Measurements from ENCODE around the gene RBM23. TPM values are rescaled to one million over a fixed set of nuclear protein-coding genes. Genes with fewer than 3 reads are reported as not detected.
"Not testable (repeated sequence)": the region's sequence is repeated elsewhere in the genome, so short reads cannot be mapped to it uniquely, and the experiment has no call there.

The RBM23 gene
- polyA plus RNA-seq (ENCODE audit: insufficient read length in 3 of 3): 100 to 1,000 TPM; 121 to 144 (median 123) TPM
- long read RNA-seq, donor 1, full-length matches to known transcripts: 21 of 36 reads
- long read RNA-seq, donor 1, partial matches to known transcripts: 15 of 36 reads
- long read RNA-seq, donor 1, other reads (novel, unspliced or antisense): 0 of 36 reads
- long read RNA-seq, donor 2, full-length matches to known transcripts: 20 of 45 reads
- long read RNA-seq, donor 2, partial matches to known transcripts: 17 of 45 reads
- long read RNA-seq, donor 2, other reads (novel, unspliced or antisense): 8 of 45 reads
- long read RNA-seq, donor 3, full-length matches to known transcripts: 18 of 28 reads
- long read RNA-seq, donor 3, partial matches to known transcripts: 10 of 28 reads
- long read RNA-seq, donor 3, other reads (novel, unspliced or antisense): 0 of 28 reads
- long read RNA-seq, donor 4, full-length matches to known transcripts: 31 of 50 reads
- long read RNA-seq, donor 4, partial matches to known transcripts: 19 of 50 reads
- long read RNA-seq, donor 4, other reads (novel, unspliced or antisense): 0 of 50 reads
- long read RNA-seq, donor 5, full-length matches to known transcripts: 6 of 16 reads
- long read RNA-seq, donor 5, partial matches to known transcripts: 10 of 16 reads
- long read RNA-seq, donor 5, other reads (novel, unspliced or antisense): 0 of 16 reads
- long read RNA-seq, donor 6, full-length matches to known transcripts: 18 of 43 reads
- long read RNA-seq, donor 6, partial matches to known transcripts: 25 of 43 reads
- long read RNA-seq, donor 6, other reads (novel, unspliced or antisense): 0 of 43 reads
- long read RNA-seq, donor 7, full-length matches to known transcripts: 17 of 36 reads
- long read RNA-seq, donor 7, partial matches to known transcripts: 19 of 36 reads
- long read RNA-seq, donor 7, other reads (novel, unspliced or antisense): 0 of 36 reads
- long read RNA-seq, donor 8, full-length matches to known transcripts: 10 of 15 reads
- long read RNA-seq, donor 8, partial matches to known transcripts: 5 of 15 reads
- long read RNA-seq, donor 8, other reads (novel, unspliced or antisense): 0 of 15 reads
- long read RNA-seq, donor 9, full-length matches to known transcripts: 34 of 56 reads
- long read RNA-seq, donor 9, partial matches to known transcripts: 22 of 56 reads
- long read RNA-seq, donor 9, other reads (novel, unspliced or antisense): 0 of 56 reads
- long read RNA-seq, donor 10, full-length matches to known transcripts: 20 of 39 reads
- long read RNA-seq, donor 10, partial matches to known transcripts: 19 of 39 reads
- long read RNA-seq, donor 10, other reads (novel, unspliced or antisense): 0 of 39 reads
- long read RNA-seq, donor 11, full-length matches to known transcripts: 14 of 26 reads
- long read RNA-seq, donor 11, partial matches to known transcripts: 12 of 26 reads
- long read RNA-seq, donor 11, other reads (novel, unspliced or antisense): 0 of 26 reads
- long read RNA-seq, donor 12, full-length matches to known transcripts: 38 of 71 reads
- long read RNA-seq, donor 12, partial matches to known transcripts: 33 of 71 reads
- long read RNA-seq, donor 12, other reads (novel, unspliced or antisense): 0 of 71 reads
- long read RNA-seq, donor 13, full-length matches to known transcripts: 13 of 34 reads
- long read RNA-seq, donor 13, partial matches to known transcripts: 21 of 34 reads
- long read RNA-seq, donor 13, other reads (novel, unspliced or antisense): 0 of 34 reads
- long read RNA-seq, donor 14: 0 reads
- long read RNA-seq, donor 15: 0 reads
- long read RNA-seq, donor 16, full-length matches to known transcripts: 27 of 49 reads
- long read RNA-seq, donor 16, partial matches to known transcripts: 22 of 49 reads
- long read RNA-seq, donor 16, other reads (novel, unspliced or antisense): 0 of 49 reads

DNA sequence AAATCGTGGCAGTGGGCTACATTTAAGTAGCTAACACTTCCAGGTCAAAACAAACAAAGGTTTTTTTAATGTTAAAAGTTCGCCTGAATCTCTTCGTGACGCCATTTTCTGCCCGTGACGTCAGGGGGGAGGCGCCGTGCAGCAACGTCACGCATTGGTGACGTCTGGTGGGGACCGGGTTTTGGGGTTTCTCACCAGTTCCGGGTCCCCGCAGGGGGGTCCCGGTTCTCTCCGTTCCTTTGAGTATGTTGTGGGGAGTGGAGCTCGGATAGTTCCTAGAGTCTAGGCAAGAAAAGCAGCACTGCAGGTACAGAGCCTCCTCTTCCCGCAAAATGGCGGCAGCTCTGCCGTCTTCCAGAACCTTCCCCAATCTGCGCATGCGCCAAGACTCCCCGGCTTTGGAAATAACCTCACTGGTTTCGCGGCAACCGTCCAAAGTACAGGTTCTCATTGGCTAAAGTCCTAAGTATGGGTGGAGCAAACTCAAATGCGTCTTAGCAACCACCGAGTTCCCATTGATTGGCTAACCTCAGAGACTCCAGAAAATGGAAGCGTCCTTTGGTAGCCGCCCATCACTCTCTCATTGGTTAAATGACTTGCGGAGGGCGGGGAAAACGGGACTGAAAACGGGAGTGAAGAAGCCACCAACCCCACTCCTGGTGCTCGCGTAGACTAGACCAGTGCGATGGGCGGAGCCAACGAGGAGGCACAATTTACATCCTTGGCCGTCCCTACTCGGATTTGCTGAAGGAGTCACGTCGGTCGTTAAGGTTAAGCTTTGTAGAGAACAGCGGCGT is at the start of gene RBM23:
Gene RBM23, minus strand, starts transcription at position 346 of the 797 bp plus-strand sequence.
- DNase-seq: peak; percentile 100

DNA sequence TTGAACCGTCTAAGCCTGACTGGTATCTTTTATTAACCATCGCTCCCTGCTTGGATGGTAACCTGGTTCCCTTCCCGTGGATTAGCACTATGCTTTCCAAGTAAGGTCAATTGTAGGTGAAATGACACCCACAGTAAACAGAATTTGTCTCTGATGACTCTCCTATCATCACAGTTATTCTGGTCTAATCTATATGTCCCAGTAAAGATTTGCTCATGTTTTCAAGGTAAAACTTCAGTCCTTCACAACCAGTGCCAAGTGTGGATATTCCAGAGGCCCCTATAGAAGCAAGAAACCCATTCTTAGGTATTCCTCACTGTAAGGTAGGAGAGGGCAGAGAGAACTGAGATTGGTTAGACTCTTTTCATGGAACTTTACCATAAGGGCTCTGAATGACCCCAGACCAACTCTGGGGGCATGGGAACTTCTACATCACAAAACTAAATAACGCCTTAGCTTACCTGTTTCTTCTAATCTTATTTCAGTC is 47.9 kb upstream of the RBM23 start:
- no peak for DNase-seq

DNA sequence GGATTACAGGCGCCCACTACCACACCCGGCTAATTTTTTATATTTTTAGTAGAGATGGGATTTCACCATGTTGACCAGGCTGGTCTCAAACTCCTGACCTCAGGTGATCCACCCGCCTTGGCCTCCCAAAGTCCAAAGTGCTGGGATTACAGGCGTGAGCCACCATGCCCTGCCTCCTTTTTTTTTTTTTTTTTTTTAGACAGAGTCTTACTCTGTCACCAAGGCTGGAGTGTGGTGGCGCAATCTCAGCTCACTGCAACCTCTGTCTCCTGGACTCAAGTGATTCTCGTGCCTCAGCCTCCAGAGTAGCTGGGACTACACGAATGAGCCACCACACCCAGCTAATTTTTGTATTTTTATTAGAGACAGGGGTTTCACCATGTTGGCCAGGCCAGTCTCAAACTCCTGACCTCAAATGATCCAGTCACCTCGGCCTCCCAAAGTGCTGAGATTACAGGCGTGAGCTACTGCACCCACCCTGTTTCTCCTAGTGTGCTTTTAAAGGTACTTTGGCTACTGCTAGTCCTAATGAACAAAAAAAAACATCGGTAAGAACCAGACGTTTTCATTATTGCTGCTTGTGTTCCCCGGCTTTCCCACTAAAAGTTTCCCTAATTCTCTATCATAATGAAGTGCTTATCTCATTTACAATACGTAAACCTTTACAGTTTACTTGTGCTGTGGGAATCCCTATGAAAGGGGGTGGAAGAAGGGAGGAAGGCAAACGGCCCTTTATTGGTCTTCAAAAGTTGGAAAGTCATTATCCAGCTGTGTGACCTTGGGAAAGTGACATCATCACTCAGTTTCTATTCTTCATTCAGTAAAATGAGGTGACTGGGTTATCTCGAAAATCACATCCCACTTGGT is 47.2 kb upstream of the RBM23 start:
- DNase-seq: not testable (repeated sequence)

DNA sequence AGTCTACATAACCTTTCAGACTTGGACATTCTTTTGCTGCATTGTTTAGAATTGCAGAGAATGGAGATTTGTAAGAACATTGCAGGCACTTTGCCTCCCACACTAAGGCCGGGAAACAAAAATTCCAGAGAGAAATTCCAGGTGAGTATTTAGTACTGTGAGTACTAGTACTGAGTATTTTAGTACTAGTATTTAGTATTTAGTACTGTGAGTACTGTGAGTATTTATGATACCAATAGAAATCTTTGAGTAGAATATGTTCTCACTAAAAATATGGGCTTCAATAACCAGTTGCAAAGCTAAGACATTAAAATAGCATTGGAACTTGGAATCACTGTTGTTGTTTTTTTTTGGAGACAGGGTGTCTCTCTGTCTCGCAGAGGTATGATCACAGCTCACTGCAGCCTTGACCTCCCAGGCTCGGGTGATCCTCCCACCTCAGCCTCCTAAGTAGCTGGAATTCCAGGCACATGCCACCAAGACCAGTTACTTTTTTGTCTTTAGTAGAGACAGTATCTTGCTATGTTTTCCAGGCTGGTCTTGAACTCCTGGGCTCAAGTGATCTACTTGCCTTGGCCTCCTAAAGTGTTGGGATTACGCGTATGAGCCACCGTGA is 43.2 kb upstream of the RBM23 start:
- no peak for DNase-seq

DNA sequence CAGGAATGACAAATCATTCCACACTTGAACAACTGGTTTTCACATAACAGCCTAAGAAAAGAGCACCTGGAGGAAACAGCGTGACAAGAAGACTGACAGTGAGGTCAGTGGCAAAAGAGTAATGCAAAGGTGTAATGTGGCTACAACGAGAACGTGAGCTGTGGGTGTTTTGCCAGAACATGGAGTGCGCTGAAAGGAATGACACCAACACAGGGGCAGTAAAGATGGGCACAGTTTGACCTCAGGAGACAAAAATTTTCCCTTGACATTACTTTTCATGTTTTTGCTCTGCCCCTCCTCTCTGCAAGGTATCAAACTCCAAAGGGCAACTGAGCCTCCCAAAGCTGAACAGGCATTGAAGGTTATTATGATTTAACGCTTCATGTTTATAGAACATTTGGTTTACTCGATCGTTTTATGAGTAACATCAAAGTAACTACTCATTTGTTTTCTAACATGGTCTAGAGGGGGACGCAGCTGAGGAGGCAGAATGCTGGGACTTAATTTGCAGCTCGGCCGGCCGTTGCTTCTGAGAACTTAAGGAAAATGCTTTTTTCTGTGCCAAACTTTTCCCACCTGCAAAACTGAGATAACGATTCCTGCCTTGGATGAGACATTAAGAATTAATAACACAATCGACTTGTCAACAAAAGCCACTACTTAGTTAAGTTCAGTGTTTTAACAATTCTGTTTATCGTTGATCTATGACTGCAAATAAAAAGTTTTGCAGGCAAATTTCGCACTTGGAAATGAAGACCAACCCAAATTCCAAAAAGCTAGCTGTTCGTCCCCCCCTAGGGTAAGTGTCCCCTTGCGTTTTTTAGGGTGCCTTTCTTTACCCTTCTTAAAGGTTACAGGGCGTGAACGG is 37.0 kb upstream of the RBM23 start:
- DNase-seq: no peak

DNA sequence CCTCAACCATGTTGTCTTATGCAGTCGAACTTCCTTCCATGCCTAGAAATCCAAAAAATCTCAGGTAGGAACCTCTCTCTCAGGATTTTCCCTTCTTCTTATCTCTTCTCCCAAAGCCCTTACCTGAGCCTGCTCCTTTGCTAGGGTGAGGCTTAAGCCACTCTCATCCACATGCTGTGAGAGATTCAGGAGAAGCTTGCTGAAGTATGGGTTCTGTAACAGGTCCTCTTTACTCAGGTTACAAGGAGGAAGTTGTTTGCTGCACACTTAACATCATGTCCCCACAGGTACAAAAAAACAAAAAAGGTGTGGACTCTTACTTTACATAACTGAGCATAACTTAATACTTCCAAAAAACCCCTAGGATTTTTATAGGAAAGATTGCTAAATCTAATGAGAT is 33.5 kb upstream of the RBM23 start:
- no peak for DNase-seq

DNA sequence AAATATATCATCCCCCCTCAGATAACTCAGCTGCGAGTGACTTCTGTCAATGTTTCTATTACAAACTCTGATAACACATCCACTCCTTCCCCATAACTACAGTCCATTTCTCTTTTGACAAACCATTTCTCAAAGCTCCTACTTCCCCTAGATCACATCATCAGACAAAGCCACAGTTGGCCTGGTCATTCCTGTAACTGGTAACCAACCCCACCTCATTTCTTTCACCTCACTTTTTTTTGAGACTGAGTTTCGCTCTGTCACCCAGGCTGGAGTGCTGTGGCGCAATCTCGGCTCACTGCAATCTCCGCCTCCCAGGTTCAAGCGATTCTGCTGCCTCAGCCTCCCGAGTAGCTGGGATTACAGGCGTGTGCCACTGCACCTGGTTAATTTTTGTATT is 32.8 kb upstream of the RBM23 start:
- not testable (repeated sequence) for DNase-seq

DNA sequence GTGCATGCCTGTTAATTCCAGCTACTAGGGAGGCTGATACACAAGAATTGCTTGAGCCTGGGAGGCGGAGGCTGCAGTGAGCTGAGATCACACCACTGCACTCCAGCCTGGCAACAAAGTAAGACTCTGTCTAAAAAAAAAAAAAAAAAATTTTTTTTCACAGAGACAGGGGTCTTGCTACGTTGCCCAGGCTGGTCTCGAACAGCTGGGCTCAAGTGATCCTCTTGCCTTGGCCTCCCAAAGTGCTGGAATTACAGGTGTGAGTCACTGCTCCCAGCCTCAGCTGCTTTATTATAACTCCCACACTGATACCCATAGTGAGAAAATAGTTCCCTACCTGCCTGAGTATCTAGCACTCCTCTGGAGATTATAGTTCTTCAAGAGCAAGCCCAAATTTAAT is 26.7 kb upstream of the RBM23 start:
- no peak for DNase-seq

DNA sequence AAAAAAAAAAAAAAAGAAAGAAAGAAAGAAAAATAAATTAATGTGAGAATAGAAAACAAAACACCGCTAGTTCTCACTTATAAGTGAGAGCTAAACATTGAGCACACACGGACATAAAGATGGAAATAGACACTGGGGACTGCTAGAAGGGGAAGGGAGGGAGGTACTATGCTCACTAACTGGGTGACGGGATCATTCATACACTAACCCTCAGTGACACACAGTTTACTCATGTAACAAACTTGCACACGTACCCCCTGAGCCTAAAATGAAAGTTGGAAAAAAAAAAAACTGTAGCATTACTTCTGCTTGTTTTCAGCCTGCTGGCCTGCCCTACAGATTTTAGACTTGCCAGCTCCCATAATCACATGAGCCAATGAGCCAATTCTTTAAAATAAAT is 20.7 kb upstream of the RBM23 start:
- no peak for DNase-seq

DNA sequence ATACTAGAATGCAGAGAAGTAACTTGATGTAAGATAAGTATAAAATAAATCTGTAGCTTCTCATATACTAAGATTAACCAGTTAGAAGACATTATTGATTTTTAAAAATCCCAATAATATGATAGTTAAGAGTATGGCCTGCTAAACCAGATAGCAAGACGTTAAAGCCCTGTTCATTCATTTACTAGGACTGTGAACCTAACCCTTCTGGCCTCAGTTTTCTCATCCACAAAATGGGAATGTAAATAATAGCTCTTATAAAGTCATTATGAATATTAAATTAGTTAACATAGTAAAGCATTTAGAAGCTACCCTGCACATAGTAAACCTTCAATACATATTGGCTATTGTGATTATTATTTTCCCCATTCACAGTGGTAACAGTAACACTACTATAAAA is 16.2 kb upstream of the RBM23 start:
- DNase-seq: no peak

DNA sequence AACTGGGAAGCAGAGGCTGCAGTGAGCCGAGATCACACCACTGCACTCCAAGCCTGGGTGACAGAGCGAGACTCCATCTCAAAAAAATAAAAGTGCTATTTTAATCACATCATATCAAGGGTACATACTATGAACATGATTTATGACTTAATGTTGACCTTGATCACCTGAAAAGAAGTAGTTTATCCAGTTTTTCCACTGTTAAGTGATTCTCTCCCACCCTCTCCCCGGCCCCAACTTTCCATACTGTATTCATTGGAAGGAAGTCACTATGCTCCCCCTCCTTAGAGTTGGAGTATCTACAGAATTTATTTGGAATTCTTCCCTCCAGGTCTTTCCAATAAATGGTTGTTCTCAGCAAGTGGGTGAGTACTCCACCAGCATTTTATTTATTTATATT is 13.2 kb upstream of the RBM23 start:
- no peak for DNase-seq

DNA sequence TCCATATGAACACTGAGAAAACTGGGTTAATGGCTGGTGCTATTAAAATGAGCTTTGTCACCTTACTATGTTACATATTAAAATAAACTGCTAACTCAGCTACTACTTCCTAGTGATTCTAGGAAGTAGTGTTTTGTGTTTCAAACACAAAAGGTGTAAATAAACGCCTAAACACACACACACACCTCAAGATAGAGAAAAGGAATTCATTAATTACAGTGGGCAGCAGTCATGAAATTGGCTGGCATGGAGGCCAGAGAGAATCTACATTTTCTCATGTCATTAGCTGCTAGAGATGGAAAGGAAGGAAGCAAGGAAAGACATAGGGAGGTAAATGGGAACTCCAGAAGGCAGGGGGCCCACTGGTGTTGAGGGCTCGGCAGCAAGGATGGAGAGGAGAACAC is 11.0 kb upstream of the RBM23 start:
- DNase-seq: no peak

DNA sequence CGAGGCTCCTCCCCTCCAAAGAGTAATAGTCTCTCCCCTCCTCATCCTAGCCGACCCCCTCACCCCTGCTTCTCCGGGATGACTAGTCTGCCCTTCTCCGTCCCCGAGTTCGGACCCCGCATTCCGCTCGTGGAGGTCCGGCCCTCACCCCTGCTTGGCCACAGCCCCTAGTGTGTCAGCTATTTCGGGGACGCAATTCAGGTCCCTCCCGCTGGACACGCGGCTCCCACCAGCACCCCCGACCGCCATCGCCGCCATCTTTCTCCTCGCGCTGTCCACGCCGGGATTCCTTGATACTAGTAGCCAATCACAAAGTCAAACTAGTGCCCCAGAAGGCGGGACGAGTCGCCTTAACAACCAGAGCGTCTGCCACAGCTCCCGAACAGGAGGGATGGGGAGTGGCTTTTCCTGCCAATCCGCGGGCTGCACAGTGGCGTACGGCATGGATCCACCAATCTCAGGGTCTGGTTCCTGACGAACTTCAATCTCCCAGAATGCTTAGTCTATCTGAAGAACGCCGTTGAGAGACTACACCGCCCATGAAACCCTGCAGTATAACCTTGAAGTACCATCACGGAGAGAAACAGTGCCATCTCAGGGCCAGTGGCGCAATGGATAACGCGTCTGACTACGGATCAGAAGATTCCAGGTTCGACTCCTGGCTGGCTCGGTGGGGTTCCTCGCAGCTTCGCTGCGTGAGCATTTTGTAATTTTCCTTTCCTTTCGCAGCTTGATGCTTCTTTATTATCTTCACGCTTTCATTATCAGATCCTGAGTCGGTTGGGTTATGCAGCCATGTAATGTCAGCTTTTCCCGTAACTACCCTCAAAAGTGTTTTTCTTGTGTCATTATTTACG is 10.4 kb upstream of the RBM23 start, which contains the start of gene PRMT5:
Gene PRMT5, minus strand, starts transcription at position 273 of the 857 bp plus-strand sequence. Its CDS starts 15 bp downstream, at position 258.
- DNase-seq: peak; percentile 100

DNA sequence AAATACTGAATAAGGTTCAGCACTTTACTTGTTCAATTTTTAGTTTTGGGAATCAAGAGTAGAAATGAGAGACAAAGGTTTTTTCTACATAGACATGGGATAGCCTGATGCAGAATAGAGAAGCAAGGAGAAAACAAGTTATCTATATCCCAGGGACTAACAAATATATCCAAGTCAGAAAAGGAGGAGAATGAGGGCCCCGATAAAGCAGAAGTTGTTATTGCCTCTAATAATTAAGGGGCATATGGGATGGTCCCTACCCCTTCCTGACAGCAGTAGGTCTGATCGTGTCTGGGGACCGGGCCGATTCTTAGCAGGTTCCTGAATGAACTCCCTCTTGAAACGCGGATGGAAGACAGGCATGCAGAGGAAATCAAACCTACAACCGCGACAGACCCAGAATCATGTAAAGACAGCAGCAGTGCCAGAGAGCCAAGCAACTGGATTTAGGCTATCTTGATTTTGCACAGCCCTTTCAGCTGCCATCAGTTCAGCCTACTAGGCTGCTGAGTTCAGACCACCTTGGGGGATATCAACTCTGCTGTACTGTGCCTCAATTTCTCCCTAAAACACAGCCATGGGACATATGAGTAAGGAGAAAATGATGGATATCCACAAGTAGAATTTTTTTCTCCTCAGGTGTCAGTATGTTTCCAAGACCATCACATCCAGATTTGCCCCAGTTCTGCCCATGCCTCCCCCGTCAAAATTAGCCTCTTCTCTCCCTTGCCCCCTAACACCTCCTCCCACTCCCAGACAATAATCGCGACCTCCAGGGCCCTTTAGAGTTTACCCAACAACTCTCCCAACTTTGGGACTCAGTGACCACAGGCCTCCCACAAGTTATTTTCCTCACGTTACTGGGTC is 9.5 kb upstream of the RBM23 start:
- no peak for DNase-seq

DNA sequence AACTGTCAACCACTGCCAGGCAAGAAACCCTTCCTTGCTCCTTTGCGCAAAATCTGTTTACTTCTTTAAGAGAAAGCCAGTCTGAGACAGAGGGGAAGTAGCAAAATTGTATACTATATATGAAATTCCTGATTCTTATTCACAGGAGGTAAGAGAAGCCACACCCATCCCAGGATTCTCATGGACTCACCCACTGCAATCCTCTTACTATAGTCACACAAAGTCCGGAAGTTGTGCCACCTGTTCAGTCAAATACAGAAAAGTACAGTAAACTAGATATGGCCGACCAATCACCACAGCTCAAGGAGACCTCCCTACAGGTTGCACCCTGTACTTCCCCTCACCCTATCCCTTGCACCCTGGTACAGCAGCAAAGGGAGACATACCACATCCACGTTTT is 7.4 kb upstream of the RBM23 start:
- DNase-seq: no peak
